ENCODE results near the gene TMEM18.

TMEM18 gene

DNA sequence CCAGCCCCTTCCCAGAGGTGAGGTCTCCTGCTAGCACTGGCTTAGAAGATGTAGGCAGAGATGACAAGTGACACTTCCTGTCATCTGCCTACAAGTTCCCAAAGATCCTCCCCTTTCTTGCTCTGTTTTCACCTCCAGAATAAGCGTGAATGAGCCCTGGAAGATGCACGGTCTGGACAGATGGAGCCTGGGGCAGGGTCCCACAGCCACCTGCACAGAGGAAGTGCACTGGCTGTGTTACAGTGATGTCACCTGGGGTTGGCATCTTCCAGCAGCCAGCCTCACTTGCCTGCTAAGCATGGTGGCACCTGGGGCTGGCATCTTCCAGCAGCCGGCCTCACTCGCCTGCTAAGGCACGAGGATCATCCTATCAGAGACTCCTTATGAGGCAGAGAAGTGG, 32.3 kb downstream of the TMEM18 start:
- Mint-ChIP-seq H3K9me3 (no peaks in the 10 kb centered on the region), H3K27me3 (peaks cover 21% of the 10 kb centered on the region)
- no peak for DNase-seq

DNA sequence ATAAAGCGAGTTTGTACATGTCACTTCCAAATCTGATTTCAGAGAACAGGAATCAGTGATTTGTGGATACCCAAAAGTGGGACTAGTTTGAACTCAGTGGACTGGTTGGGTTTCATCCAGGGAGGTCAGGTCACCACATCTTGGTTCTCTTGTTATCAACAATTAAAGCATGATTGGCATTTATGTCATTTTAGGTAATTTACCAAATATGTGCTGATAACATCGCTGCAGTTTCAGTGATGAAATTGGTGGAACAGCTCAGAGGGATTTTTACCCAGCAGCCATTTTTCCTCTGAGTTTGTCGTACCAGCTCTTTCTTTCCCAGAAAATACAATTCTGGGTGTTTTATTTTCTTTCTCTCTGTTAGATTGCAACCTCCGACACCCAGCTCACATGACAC, 33.4 kb downstream of the TMEM18 start:
- no peak for DNase-seq
- H3K36me3 Mint-ChIP-seq (ENCODE audit: low read depth), result no peaks in the 10 kb centered on the region
- no peaks in the 10 kb centered on the region for H3K4me1 Mint-ChIP-seq (ENCODE audit: low read depth)
- no peak overlapping the region for H3K4me3 Mint-ChIP-seq
- peaks cover 21% of the 10 kb centered on the region for H3K27me3 Mint-ChIP-seq
- no peaks in the 10 kb centered on the region for H3K9me3 Mint-ChIP-seq
- H3K27ac Mint-ChIP-seq, result no peak overlapping the region

More for the DNA sequence above, 32.3 kb downstream of the TMEM18 start:
- no peak overlapping the region for H3K27ac Mint-ChIP-seq
- H3K36me3 Mint-ChIP-seq (ENCODE audit: low read depth), result no peaks in the 10 kb centered on the region
- H3K4me3 Mint-ChIP-seq, result no peak overlapping the region
- no peaks in the 10 kb centered on the region for H3K4me1 Mint-ChIP-seq (ENCODE audit: low read depth)

DNA sequence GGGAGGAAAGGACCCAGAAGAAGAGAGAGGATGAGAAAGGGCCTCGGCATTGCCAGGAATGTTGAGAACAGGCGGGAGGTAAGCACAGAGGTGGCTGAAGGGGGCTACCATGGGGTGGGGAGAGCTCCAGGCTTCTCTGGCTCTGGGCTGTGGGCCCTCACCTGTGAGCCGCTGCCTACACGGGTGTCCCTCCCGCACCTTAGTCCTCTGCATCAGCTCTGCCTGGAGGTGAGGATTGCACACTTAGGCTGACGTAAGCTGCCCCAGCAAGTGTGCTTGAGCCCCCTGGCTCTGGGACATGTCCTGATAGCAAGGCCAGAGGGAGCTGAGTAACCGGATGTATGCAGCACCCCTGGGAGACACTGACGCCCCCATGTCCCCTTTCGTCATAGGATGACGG, 33.9 kb downstream of the TMEM18 start:
- Mint-ChIP-seq H3K9me3 (no peaks in the 10 kb centered on the region), H3K4me3 (no peak overlapping the region), H3K27me3 (peaks cover 21% of the 10 kb centered on the region), H3K4me1 (ENCODE audit: low read depth) (no peaks in the 10 kb centered on the region), H3K36me3 (ENCODE audit: low read depth) (no peaks in the 10 kb centered on the region), H3K27ac (no peak overlapping the region)
- DNase-seq, result no peak

DNA sequence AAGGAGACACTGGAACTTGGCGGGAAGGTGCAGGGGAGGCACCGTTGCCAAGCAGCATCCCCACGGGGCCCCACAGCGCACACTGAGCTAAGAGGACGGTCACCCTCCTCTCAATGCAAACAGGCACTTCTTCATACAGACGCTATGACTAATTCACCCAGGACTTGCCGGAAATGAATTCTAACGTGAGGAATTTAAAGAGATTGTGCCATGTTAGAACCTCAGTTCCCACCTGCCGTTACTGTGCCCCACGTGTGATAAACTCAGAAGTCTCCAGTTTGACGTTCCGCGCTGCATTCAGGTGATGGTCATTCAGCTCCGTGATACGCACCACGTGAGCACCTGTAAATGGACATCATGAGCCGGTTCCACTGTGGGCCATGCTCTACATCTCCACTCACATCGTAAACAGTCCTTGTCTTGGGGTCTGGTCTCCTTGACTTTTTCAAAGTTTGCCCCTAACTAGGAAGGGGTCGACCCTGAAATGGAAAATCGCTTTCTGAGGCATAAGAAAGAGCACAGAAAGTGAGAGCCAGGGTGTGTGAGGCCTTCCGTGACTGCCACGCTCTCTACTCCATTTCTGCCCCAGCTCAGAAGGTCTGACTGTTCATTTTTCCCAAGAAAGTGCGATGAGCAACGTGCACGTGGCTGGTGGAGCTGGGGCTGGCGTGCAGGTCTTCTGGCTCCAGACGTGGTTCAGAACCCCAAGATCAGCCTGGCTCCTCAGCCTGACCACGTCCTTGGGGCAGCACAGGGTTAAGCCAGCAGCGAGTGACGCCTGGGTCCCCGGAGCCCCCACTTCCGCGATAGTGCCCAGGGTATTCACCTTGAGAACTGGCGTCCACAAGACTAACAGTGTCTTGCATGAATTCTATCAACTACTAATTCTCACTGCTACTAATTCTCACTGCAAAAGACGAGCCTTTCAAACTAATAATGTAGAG, 35.1 kb downstream of the TMEM18 start:
- no peak overlapping the region for H3K4me3 Mint-ChIP-seq
- DNase-seq, result no peak
- no peaks in the 10 kb centered on the region for H3K9me3 Mint-ChIP-seq
- H3K27ac Mint-ChIP-seq, result no peak overlapping the region
- peaks cover 18% of the 10 kb centered on the region for H3K27me3 Mint-ChIP-seq
- no peaks in the 10 kb centered on the region for H3K36me3 Mint-ChIP-seq (ENCODE audit: low read depth)
- H3K4me1 Mint-ChIP-seq (ENCODE audit: low read depth), result peaks cover 1% of the 10 kb centered on the region

DNA sequence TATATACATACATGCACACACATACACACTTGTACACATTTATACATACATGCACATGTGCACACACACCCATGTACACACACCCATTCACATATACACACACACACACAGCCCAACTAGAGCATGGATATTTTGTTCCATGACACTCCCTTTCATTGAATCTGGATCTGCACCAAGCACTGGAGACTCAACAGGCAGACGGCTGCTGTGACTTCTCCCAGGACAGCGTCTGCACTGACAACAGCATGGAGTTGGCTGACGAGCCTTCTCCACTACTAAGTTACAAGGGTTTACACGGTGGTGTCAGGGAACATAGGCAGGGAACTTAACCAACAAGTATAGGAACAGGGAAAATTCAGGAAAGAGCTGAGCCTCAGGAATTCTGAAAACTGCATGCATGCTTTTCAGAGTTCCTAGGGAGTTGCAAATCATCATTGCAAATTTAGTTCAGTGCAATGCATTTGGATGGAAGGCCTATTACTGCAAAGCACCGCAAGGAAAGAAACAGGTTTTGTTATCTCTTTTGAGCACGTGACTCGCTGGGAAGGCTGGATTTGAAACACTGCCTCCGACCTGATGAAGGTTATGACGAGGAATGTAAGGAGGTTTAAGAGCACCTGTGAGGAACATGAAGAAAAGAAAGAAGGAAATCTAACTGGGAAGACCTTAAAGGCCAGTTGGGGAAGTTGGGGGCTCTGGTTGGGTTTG, 35.9 kb downstream of the TMEM18 start:
- H3K36me3 Mint-ChIP-seq (ENCODE audit: low read depth), result no peaks in the 10 kb centered on the region
- no peaks in the 10 kb centered on the region for H3K9me3 Mint-ChIP-seq
- no peak overlapping the region for H3K4me3 Mint-ChIP-seq
- DNase-seq, result no peak
- H3K4me1 Mint-ChIP-seq (ENCODE audit: low read depth), result peaks cover 4% of the 10 kb centered on the region
- H3K27ac Mint-ChIP-seq, result no peak overlapping the region
- H3K27me3 Mint-ChIP-seq, result peaks cover 11% of the 10 kb centered on the region

DNA sequence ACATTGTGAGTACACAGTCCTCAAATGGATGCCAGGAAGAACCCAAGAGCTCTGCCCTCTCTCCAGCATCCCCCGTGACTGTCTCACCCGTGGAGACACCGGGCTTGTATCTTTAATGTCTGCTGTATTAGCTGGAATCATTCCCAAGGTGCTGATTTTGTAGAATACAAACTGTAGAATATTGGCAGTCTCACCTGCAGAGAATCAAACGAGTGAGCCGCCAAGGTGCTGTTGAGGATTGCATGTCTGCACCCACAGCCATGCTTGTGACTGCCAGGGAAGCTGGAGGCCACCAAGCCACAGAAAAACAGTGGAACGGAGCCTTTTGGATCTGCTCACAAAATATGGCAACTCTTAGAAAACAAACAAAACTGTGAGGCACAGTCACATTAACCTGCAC, 37.5 kb downstream of the TMEM18 start:
- peaks cover 4% of the 10 kb centered on the region for H3K4me1 Mint-ChIP-seq (ENCODE audit: low read depth)
- H3K27ac Mint-ChIP-seq, result no peak overlapping the region
- no peaks in the 10 kb centered on the region for H3K9me3 Mint-ChIP-seq
- DNase-seq, result no peak
- no peaks in the 10 kb centered on the region for H3K36me3 Mint-ChIP-seq (ENCODE audit: low read depth)
- H3K27me3 Mint-ChIP-seq, result peaks cover 8% of the 10 kb centered on the region
- H3K4me3 Mint-ChIP-seq, result no peak overlapping the region

DNA sequence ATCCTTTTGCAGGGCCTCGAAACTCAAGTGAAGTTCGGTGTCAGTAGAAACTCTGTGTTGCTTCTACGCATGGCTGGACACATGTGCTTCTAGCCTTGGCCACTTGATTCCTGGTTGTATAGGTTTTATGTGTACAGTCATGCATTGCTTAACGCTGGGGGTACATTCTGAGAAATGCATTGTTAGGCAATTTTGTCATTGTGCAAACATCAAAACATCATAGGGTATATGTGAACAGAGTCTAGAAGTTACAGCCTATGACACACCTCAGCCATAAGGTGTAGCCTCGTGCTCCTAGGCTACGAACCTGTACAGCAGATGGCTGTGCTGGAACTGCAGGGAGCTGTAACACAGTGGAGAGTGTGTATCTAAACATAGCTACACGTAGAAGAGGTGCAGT, 39.4 kb downstream of the TMEM18 start:
- H3K27ac Mint-ChIP-seq, result no peak overlapping the region
- no peaks in the 10 kb centered on the region for H3K27me3 Mint-ChIP-seq
- DNase-seq, result no peak
- no peaks in the 10 kb centered on the region for H3K9me3 Mint-ChIP-seq
- no peak overlapping the region for H3K4me3 Mint-ChIP-seq
- H3K4me1 Mint-ChIP-seq (ENCODE audit: low read depth), result peaks cover 4% of the 10 kb centered on the region
- no peaks in the 10 kb centered on the region for H3K36me3 Mint-ChIP-seq (ENCODE audit: low read depth)

DNA sequence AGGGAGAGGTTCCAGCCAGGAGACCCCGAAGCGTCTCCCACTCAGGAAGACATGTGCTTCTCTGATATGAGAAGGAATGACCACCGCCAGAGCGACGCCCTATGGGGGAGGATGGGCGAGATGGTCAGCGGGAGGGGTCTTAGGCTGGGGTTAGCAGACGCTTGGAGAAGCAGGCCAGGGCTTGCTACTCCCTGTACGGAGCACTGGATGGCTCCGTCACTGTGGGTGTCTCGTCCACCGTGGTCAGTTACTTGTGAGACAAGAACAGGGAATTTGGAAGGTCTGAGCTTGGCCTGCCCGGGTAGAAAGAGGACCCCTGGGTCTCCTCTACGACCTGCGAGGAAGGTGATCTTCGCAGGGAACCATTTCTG, 39.8 kb downstream of the TMEM18 start:
- Mint-ChIP-seq H3K36me3 (ENCODE audit: low read depth) (no peaks in the 10 kb centered on the region), H3K27me3 (no peaks in the 10 kb centered on the region), H3K9me3 (no peaks in the 10 kb centered on the region), H3K4me1 (ENCODE audit: low read depth) (peaks cover 4% of the 10 kb centered on the region), H3K27ac (no peak overlapping the region), H3K4me3 (no peak overlapping the region)
- DNase-seq, result no peak

DNA sequence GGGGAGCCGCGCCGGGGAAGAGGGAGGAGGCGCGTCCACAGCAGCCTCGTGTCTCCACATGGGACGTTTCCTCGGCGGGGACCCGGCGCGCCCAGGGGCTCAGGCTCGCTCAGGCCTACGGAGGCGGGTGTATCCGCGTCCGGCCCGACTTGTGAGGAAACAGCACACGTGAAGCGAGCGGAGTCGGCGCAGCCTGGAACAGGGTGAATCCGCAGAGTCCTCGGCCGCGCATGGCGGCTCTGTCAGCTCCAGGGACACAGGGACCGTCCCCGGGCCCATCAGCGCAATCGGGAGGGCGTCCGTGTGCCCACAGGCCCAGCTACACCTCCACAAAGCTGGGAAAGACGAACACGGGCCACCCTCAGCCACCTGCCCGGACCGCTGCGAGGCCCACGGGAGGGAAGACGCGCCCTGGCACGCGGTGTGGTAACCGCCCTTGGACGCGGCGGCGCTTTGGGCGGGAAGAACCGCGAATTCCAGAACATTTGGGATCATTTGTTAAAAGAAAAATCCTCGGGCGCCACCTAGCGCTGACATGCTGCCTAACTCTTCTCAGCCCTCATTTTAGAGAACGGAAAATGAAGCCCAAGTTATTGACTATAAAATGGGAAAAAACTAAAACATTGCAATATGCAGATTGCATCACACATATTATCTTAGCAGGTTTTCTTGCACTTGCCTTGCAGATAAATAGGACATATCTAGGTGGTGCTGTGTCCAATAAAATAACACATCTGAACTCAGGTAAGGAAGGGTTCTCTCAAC, 40.4 kb downstream of the TMEM18 start:
- Mint-ChIP-seq H3K4me1 (ENCODE audit: low read depth) (peaks cover 4% of the 10 kb centered on the region), H3K4me3 (peak overlapping the region; percentile 58), H3K27ac (no peak overlapping the region), H3K9me3 (no peaks in the 10 kb centered on the region), H3K36me3 (ENCODE audit: low read depth) (no peaks in the 10 kb centered on the region), H3K27me3 (no peaks in the 10 kb centered on the region)
- DNase-seq, result peak; percentile 77

DNA sequence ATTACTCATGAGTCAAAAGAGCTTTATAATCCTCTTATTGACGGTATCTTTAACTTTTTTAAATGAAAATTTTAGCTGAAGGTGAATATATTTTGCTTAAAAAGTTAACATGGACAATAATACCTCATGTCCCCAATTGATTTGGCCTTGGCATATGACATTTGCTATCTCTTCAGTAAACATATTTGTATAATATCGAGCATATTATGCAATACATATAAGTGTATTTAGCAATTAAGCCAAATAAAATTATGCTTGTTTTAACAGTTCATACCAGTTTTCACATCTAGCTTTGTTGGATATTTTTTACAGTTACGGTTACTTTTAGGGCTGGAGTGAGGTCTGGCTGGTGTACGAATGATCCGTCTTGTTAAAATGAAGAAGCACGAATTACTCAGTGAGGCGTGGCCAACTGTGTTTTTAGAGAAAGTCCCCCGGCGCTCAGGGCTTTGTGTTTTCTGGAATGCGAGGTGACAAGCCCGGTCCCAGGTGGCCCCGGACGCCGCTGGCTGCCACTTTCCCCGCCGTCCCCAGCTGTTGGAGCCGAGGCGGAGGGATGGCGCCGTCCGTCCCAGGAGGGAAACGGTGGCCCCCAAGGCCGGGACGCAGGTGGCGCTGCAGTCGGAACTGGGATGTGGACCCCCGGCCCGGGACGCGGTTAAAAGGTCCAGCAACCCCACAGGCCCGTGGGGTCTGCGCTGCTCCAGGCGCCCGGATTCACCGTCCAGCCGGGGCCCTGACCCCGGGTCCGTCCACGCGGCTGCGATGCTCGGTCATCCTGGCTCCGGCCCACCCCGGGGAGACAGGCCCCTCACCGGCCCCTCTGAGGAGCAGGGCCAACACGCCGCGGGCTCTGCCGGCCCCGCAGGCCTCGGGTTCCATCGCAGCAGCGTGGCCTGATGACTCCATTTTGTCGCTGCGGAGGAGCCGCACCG, 41.3 kb downstream of the TMEM18 start:
- Mint-ChIP-seq H3K27ac (no peak overlapping the region), H3K4me3 (no peak overlapping the region)

DNA sequence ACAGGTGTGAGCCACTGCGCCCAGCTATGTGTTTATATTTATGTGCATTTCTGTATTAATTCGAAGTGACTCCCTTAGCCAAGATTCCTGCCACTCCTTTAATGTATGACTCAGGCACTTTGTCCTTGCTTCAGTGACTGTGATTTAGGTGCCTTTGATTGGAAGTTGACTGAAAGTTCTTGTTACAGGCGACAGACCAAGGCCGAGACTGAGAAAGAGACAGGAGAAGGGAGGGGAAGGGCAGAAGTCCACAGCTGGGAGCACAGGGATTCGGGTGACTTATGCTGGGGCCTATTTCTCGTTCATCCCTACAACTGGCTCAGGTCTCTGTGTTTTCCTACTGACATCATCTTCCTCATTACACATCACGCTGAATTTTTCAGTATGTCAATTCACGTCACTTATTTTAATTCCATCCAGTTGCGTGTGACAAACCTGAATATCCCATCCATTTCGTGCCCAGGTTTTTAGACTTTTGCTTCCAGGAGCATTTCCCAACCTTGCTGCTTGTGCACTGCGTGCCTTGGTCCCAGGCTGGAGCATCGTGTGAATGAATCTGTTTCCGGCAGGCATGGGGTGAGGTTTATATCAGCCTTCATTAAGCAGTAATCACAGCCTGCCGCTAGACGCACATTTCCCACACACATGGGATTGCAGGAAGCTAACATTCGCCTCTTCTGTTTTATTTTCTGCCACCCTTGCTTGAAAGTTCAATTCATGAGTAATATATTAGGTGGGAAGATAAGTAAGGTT, 42.4 kb downstream of the TMEM18 start:
- peaks cover 4% of the 10 kb centered on the region for H3K4me1 Mint-ChIP-seq (ENCODE audit: low read depth)
- DNase-seq, result no peak
- no peaks in the 10 kb centered on the region for H3K27me3 Mint-ChIP-seq
- no peaks in the 10 kb centered on the region for H3K9me3 Mint-ChIP-seq
- H3K27ac Mint-ChIP-seq, result no peak overlapping the region
- no peak overlapping the region for H3K4me3 Mint-ChIP-seq
- H3K36me3 Mint-ChIP-seq (ENCODE audit: low read depth), result no peaks in the 10 kb centered on the region

More for the DNA sequence above, 41.3 kb downstream of the TMEM18 start:
- Mint-ChIP-seq H3K36me3 (ENCODE audit: low read depth) (no peaks in the 10 kb centered on the region), H3K27me3 (no peaks in the 10 kb centered on the region), H3K9me3 (no peaks in the 10 kb centered on the region), H3K4me1 (ENCODE audit: low read depth) (peaks cover 4% of the 10 kb centered on the region)
- DNase-seq, result no peak

DNA sequence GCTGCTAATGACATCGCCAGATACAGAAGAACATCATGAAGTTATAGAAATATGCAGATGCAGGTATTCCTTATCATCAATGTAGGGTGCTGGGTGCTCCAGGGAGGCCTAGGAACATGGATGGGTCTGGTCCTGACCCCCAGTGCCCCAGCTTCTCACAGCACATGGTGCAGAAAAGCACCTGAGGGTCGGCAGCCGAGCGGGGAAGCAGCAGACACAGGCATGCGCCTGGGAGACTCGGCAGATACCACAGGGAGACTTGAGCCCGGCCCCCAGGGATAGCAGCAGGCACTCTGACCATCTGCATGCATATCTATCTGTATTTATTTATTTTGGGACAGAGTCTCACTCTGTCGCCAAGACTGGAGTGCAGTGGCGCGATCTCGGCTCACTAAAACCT, 43.2 kb downstream of the TMEM18 start:
- Mint-ChIP-seq H3K36me3 (ENCODE audit: low read depth) (no peaks in the 10 kb centered on the region), H3K4me1 (ENCODE audit: low read depth) (peaks cover 4% of the 10 kb centered on the region)

DNA sequence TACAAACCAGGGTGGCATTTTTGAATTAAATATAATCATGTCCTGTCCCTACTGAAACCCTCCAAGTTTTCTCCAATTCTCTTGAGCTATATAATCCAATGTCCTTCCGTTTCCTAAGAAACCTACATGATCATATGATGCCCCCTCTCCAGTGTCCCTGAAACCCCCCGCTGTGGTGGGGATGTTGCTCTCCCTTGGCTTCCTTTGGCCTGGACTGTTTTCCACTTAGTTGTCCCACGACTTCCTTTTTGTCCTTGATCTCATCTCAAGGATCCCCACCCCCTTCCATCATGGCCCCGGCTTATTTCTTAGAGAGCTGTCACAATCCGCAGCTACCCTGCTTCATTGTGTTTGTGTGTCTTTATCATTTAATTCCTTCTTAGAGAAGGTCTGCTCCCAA, 43.8 kb downstream of the TMEM18 start:
- H3K9me3 Mint-ChIP-seq, result no peaks in the 10 kb centered on the region
- no peak overlapping the region for H3K4me3 Mint-ChIP-seq
- no peak for DNase-seq
- peaks cover under 1% of the 10 kb centered on the region for H3K27me3 Mint-ChIP-seq
- peaks cover 4% of the 10 kb centered on the region for H3K4me1 Mint-ChIP-seq (ENCODE audit: low read depth)
- H3K27ac Mint-ChIP-seq, result no peak overlapping the region
- no peaks in the 10 kb centered on the region for H3K36me3 Mint-ChIP-seq (ENCODE audit: low read depth)

More for the DNA sequence above, 43.2 kb downstream of the TMEM18 start:
- DNase-seq, result no peak
- Mint-ChIP-seq H3K4me3 (no peak overlapping the region), H3K27me3 (no peaks in the 10 kb centered on the region), H3K27ac (no peak overlapping the region), H3K9me3 (no peaks in the 10 kb centered on the region)
